HG02885 (cell line): ENCODE data around the gene LRRC14B.
A peak's percentile ranks its signal among the peaks of the same experiment; 100 is the strongest.

Experiments used
- ATAC-seq: cut with Tn5 transposase; IDR thresholded peaks from one replicate; pipeline ENCODE4 v1.9.1; 2021; ENCODE audit warnings: mild to moderate bottlenecking; ENCODE audit not compliant: unreplicated experiment, poor library complexity

LRRC14B gene

DNA sequence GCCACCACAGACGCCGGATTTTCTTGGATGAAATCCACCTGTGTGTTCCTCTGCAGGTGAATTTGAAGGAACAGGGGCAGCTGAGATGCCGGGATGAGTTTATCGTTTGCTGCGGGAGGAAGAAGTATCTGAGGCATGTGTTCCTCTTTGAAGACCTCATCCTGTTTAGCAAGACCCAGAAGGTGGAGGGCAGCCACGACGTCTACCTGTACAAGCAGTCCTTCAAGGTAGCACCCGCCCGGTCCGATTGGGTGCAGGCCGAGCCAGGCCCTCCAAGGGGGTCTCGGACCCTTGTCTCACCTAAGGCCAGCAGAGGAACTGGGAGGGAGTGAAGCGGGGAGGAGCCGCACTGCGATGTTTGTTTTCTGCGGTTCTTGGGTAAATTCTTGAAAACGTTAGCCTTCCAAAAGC, 18.4 kb upstream of the LRRC14B start:
- no peak for ATAC-seq

GRCh38 chr5:173392-174290, 17.7 kb upstream of the LRRC14B start:
- ATAC-seq = no peak

GRCh38 chr5:174291-174600, 17.0 kb upstream of the LRRC14B start:
- no peak for ATAC-seq

- ATAC-seq = no peak
Measured at GRCh38 chr5:174876-175465, 16.3 kb upstream of the LRRC14B start.

DNA sequence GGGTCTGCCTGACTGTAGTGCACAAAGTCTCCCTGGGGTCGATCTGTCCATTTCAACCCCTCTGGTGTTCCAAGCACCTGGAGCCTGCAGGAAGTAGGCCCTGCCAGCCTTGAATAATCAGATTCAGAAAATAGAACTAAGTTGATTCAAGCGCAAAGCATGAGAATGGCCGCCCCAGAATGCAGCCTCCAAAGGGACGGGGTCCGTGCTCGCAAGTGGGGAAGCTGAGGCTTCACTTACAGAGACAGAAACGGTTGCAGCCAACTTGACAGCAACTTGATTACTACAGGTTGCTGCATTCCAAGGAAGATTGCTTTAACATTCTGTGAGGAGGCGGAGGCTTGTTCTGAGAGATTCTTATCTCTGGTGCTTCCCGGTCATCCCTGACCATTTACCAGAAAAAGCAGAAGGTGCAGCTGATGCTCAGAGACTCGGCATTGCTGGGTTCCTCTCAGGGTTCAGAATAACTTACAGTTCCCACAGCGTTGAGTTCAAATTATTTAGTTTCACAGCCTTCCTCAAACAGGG, 14.9 kb upstream of the LRRC14B start:
- no peak for ATAC-seq

- ATAC-seq = no peak
Measured at GRCh38 chr5:178110-178509, 13.2 kb upstream of the LRRC14B start.

DNA sequence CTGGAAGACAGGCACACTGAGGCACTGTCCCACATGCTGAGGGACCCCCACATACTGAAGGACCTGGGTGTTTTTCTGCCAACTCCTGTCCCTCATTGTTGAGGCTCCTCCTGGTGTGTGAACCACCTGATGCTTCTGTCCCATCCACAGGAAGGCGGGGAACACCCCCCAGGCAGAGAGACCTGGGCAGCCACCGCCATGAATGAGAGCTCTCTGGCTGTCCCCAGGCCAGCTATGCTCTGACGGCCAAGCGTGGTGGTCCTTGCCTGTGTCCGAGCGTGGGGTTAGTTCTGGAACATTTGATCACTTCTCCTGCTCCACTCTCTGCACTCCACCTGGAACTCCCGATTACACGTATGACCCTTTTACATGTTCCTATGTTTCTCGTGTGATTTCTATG, 11.9 kb upstream of the LRRC14B start:
- ATAC-seq = no peak

GRCh38 chr5:180286-180918, 10.9 kb upstream of the LRRC14B start:
- ATAC-seq = no peak

- ATAC-seq = no peak
Measured at GRCh38 chr5:181160-181559, 10.1 kb upstream of the LRRC14B start.

DNA sequence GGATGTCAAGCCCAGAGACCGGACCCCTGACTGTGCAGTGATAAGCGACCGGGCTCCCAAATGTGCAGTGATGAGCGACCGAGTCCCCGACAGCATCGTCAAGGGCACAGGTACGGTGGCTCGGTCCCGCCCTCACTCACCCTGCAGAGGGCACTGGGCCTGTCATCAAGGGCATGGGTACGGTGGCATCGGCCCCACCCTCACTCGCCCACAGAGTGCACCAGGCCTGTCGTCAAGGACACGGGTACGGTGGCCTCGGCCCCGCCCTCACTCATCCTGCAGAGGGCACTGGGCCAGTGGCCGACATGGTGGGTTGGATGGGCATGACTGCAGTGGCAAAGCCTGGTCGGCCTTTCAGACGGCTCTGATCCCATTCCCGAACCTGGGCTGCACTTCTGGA, 9.7 kb upstream of the LRRC14B start:
- ATAC-seq = no peak

DNA sequence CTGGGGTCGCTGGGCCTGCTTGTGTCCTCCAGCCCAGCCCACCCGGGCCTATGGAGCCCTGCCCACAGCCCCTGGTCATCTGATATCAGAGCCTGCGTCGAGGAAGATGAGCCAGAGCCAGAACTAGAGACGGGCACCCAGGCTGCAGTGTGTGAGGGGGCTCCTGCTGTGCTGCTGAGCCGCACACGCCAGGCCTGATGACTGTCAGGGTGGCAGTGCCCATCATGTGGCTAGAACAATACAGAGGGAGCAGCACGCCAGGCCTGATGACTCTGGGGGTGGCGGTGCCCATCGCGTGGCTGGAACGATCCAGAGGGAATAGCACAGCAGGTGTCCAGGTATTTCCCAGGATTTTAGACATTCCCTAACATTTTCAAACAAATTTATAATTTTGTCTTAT, 9.2 kb upstream of the LRRC14B start:
- ATAC-seq = no peak

GRCh38 chr5:184471-184870, 6.8 kb upstream of the LRRC14B start:
- ATAC-seq = no peak

DNA sequence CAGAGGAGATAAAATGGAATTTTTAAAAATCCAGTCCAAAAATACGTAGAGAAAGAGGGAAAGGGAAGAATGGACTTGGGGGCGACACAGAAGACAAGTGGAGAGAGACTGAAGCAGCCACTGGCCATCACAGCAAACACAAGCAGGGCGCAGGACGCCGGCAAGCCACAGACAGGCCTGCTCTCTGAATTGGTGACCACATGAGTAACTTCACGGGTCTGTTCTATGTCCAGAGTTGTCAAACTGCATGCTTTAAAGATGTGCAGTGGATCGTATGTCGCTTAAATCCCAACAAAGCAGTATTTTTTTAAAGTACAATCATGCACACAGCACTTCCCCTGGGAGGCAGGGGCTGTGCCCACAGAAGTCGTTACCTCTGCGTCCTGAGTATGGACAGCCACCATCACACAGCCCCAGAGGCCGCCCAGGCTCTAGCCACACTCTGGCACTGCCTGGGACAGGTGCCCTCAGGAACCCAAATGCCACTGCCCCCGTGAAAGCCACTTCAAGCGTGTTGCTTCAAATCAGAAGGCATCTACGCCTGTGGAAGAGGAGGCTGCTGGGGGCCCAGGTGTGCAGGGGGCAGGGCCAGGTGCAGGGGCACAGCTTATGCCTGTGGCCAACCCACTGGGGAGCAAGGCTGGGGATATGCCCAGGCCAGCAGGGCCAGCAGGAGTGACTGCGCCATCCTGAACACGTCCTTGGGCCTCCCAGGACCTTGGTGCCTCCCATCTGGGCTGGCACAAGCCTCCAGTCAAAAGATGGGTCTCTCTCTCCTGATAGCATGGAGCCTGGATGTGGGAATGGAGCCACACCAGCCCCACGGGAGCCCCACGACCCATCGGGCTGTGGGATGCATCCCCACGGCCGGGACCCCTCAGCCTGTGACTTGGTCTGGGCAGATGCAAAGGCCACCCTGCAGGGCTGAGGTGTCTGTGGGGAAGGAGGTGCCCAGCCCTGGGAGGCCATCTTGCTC, 5.9 kb upstream of the LRRC14B start:
- ATAC-seq = no peak

DNA sequence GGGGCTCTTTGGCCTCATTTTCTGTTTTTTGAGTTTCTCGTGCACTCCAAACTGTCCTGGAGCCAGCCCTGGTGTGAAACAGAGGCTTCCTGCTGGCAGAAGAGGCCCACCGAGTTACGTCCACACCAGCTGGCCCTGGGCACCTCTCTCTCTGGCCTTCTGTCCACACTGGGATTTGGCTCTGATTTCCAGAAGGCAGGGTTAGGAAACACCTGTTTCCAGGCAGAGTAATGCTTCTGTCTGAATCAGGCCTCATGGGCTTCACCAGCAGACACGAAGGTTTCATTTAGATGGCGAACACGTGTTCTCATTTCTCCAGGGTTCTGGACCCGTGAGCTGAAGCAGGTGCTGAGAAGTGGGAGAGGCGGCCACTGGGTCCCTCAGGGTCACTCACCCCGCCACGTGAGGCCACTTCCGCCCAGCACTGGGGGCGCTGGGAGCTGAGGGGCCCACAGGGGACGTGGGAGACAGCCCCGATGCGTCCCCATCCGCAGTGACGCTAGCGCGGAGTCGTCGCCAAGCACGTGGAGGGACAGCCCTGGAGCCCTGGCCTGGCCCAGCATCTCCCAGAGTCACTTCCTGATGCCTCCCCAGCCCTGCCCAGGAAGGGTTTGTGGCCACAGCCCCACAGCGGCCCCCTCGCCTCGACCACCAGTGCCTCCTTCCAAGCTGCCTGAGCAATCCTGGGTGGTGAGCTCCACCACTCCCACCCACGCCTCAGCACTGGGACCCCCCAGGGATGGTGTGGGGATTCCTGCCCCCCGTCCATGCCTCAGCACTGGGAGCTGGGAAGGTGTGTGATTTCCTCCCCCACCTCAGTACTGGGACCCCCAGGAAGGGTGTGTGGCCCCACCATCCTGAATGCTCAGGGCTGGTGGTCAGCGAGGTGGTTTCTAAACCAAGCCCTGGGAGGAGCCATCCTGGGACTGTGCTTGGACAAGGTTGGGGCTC, 4.9 kb upstream of the LRRC14B start:
- ATAC-seq = no peak

DNA sequence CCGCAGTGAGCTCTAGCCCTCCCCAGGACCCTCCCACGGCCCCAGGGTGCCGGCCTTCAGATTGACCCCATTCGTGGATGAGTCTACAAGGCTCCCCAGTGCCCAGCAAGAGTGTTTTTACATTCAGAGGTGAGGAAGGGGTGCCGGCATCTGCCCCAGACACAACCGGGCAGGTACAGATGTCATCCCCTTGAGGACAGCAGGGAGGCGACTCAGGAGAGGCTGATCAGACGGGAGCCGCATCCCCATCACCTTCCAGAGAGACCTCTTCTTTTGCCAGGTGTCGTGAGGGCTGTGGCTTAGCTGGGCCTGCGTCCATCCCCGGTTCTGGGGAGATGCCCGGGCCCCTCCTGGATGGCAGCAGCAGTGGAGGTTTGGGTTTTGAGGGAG, 4.3 kb upstream of the LRRC14B start:
- no peak for ATAC-seq

DNA sequence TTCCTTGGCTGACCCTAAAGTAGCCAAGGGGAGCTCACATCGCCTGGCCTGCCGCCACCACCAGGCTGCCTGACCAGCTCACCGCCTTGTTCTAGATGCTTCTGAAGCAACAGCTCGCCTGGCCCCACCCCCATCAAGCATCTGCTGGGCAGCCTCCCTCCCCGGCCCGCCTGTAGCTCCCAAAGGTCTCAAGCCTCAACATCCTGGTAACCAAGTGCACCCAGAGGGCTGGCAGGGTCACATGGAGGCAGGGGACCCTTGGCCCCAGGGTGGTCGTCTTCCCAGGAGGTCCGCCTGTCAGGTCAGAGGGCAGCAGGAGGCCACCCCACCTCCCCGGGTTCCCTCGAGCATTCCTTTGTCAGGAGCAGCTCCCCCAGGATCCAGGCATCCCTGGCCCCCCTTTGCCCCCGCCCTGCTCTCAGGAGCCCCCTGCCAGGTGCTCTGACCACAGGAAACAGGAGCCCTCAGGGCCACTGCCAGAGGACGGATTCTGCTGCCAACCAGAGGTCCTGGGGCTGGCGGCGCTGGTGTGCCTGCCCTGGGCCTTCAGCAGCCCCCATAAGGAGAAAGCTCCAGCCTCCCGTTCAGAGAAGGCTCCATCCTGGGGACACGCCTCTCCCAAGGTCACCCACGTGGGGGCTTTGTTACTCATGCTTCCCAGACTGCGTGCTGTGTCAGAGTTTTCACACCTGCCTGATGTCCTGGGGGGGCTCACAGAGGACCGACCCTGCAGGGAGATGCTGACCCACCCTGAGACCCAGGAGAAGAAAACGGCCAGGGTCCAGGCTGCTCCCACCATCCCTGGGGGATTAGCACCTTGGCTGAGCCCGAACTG, 3.5 kb upstream of the LRRC14B start:
- ATAC-seq = no peak

DNA sequence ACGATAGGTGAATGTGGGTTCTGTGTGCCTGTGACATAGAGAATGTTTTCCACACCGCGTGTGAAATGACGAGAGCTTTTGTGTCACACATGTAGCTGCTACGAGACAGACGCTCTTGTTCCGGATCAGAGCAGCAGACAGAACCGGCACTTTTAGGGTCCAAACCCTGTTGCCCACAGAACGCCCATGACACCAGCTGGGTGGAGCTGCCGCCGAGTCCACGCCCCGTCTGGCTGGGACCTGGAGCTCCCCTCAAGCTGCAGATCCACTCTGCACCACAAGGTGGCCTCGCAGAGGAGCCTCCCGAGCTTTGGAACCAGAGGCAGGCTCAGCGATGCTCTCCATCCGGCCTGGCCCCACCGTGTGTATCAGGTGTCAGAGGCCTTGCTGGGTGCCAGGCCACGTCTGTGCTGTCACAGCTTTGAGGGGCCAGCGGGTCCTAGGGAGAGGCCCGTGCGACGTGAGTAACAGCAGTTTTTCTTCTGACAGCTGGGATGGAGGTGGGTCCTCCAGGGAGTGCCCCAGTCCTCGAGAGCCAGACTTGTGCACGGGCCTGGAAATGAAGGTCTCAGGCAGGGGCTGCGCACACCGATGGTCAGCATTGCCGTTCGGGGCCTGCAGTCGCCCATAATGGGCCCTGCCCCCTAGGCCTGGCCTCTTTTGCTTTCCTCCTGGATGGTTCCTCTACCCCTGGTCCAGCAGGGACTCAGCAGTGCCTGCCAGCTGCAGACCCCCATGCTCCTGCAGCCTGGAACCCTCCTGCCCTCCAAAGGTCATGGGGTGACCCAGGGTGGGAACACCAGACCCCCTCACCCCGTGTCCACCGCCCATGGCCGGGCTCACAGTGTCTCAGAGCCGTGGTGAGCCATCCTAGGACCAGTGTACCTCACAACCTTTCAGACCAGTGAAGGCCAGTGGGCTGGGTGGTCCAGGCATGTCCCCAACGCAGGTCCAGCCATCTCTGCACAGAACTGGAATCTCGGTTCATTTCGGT, 2.5 kb upstream of the LRRC14B start:
- peak; percentile 87 for ATAC-seq
